Ishikawa (cell line): Measurements from ENCODE around the gene ANKRD33B.

ENCODE experiments used
- CREB1 ChIP-seq: IDR thresholded peaks from 2 replicates; pipeline ENCODE4 v1.6.1; 2012; ENCODE audit warnings: low read depth
- EGR1 ChIP-seq: IDR thresholded peaks from 2 replicates; pipeline ENCODE4 v1.6.1; 2012
- EP300 ChIP-seq: IDR thresholded peaks from 2 replicates; pipeline ENCODE4 v1.6.1; 2012; ENCODE audit warnings: borderline replicate concordance
- FOXM1 ChIP-seq: IDR thresholded peaks from 2 replicates; pipeline ENCODE4 v1.6.1; 2012; ENCODE audit warnings: low read depth, borderline replicate concordance
- MAX ChIP-seq: IDR thresholded peaks from 2 replicates; pipeline ENCODE4 v1.6.1; 2012
- NFIC ChIP-seq: IDR thresholded peaks from 2 replicates; pipeline ENCODE4 v1.6.1; 2012
- RAD21 ChIP-seq: IDR thresholded peaks from 2 replicates; pipeline ENCODE4 v1.6.1; 2012; ENCODE audit warnings: low read depth
- REST ChIP-seq: IDR thresholded peaks from 2 replicates; pipeline ENCODE4 v1.6.1; 2012; ENCODE audit warnings: low read depth, mild to moderate bottlenecking
- TAF1 ChIP-seq: IDR thresholded peaks from 2 replicates; pipeline ENCODE4 v1.6.1; 2012; ENCODE audit warnings: low read depth, mild to moderate bottlenecking
- TCF12 ChIP-seq: IDR thresholded peaks from 2 replicates; pipeline ENCODE4 v1.6.1; 2012; ENCODE audit warnings: low read depth
- TEAD4 ChIP-seq: IDR thresholded peaks from 2 replicates; pipeline ENCODE4 v1.6.1; 2012
- YY1 ChIP-seq: IDR thresholded peaks from 2 replicates; pipeline ENCODE4 v1.6.1; 2012; ENCODE audit warnings: low read depth
- ZBTB7A ChIP-seq: IDR thresholded peaks from 2 replicates; pipeline ENCODE4 v1.6.1; 2012; ENCODE audit warnings: low read depth
- TF ChIP-seq, protein P1 (sequence below): IDR thresholded peaks from 2 replicates; pipeline ENCODE4 v1.6.1; 2012

The ANKRD33B gene

DNA sequence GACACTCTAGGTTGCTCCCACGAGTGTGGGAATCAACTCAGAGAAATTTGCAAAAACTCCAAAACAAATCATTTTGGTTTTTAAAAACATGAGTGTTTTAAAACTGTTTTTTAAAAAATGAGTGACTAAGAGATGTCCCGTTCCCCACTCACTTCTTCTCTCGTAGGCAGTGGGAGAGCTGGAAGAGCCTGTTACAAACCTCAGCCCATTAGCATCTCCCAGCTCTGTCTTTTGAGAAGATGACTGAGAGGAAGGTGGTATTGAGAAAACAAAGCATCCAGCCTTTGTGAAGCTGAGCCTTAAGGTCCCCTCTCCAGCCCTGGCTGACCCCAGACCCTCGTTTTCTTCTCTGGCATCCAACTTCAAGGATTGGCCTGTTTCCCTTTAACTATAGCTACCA, 4.7 kb upstream of the ANKRD33B start:
- TF ChIP-seq EGR1 (no peak), EP300 (no peak), YY1 (no peak), MAX (no peak), TEAD4 (no peak), CREB1 (no peak), TCF12 (no peak), FOXM1 (no peak), RAD21 (no peak), ZBTB7A (no peak), TAF1 (no peak), REST (no peak), NFIC (no peak)
- TF ChIP-seq, protein P1, sequence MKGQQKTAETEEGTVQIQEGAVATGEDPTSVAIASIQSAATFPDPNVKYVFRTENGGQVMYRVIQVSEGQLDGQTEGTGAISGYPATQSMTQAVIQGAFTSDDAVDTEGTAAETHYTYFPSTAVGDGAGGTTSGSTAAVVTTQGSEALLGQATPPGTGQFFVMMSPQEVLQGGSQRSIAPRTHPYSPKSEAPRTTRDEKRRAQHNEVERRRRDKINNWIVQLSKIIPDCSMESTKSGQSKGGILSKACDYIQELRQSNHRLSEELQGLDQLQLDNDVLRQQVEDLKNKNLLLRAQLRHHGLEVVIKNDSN = no peak

GRCh38 chr5:10559871-10560270, 4.0 kb upstream of the ANKRD33B start:
- TF ChIP-seq TCF12 = no peak
- no peak for TF ChIP-seq CREB1
- TF ChIP-seq REST = no peak
- TF ChIP-seq TAF1 = no peak
- no peak for TF ChIP-seq NFIC
- no peak for TF ChIP-seq RAD21
- TF ChIP-seq EP300 = no peak

DNA sequence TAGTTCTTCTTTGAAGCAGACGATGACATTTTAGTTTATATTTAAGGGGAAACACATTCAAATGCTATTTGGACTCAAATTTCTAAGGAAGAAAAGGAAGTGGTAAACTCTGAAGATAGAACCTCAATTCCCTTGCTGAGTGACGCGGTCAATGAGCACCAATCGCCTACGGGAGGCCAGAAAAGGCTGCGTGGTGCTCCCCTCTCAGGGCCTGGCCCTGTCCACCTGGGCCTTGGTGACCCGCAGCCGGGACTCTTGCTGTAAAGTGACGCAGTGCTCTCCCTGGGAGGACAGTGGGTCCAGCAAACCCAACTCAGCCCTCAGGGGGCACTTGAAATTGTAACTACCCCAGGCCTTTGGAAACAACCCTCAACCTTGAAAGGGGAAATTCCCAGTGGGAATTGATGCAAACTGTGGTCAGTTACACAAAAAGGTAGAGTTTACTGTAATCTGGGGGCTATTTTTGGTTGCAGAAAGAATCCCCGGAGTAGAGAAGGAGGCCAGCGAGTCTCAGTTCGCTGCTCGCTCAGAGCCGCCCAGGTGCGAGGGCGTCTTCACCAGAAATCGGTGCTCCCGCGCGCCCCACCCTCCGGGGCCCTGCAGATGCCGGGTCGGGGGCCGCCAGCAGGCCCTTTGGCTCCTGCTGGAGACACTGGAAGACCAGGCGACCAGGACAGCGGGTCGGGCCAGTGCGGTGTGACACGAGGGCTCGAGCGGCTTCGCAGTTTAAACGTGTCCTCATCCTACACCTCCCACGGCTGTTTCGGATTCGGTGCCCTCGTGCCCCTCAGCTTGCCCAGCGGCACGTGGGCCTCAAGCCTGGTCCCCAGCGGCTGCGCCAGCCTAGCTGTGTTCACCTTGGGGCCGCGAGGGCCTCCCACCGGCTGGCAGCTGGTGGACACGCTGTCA, 1.4 kb upstream of the ANKRD33B start:
- TF ChIP-seq, protein P1 = no peak
- no peak for TF ChIP-seq ZBTB7A

DNA sequence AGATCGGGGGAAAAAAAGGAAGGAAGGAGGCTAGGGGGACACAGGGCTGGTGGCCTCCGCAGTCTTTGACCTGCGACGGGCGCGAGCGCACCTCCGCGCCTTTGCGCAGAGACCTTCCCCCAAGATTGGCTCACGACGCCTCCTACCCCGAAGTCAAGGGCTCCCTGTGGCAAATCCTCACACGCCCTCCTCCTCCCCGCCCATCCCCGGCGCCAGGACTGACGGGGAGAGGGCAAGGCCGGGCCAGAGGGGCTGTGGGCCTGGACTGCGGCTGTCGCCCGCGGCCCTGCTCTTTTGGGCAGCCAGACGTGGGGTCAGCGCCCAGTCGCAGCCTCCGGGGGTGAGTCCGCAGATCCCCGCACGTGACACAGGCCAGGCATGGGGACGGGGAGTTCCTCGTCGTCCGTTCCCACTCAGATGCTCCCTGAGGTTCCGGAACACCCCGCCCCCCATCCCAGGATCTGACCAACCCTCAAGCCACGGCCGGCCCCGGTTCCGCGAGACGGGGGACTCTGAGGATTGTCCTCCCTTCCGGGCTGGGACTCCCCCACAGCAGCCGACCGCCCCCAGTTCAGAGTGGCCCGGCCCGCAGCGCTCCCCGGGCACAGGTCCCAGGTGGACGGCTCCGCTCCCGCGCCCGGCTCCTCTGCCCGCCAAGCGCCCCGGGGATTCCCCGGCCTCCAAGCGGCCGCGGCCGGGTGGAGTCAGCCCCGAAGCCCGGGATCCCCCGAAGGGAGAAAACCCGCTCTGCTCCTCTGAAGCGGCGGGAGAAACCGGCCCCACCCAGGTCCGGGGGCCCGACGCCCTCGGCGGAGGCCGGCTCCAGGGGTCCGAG, 543 bp upstream of the ANKRD33B start:
- TF ChIP-seq TCF12 = 0 out of 2 replicates have a peak, but pooled peaks have one; percentile 12
- TF ChIP-seq MAX = peak; percentile 37
- TF ChIP-seq, protein P1 = peak; percentile 75
- peak; percentile 36; the same call in 1 of the 2 replicates for TF ChIP-seq ZBTB7A
- no peak for TF ChIP-seq CREB1
- no peak for TF ChIP-seq EP300

GRCh38 chr5:10564838-10565784, 1.2 kb downstream of the ANKRD33B start:
- TF ChIP-seq NFIC = no peak
- no peak for TF ChIP-seq MAX
- no peak for TF ChIP-seq TEAD4
- no peak for TF ChIP-seq RAD21
- no peak for TF ChIP-seq REST
- TF ChIP-seq, protein P1 = no peak
